Heart right ventricle (tissue), 16 donors: ENCODE measurements around the gene DYNC1H1. TPM values are rescaled to one million over a fixed set of nuclear protein-coding genes. Genes with fewer than 3 reads are reported as not detected.

Experiments used
- ATAC-seq, 8 donors: fragments of 200-7000 bp; cut with Tn5 transposase; one replicate each; pipeline ENCODE4 v1.9.1; 2020; ENCODE audit warnings: mild to moderate bottlenecking in 8 of 8, moderate library complexity in 8 of 8, moderate number of reproducible peaks in 1 of 8
- DNase-seq, 2 donors: peaks; one replicate each; pipeline ENCODE4 v3.0.0-alpha.2; 2020
- H3K27ac ChIP-seq, 10 donors: fragments of 200-600 bp; sonication (generic) in 2 of 10; one replicate each; pipeline versions ENCODE4 v1.5.0 to v1.8.0; 2020 to 2022; ENCODE audit warnings: mild to moderate bottlenecking in 3 of 10
- H3K27me3 ChIP-seq, 7 donors: fragments of 200-600 bp; one replicate each; pipeline ENCODE4 v1.8.0; 2021 to 2022; ENCODE audit warnings: mild to moderate bottlenecking in 2 of 7
- H3K36me3 ChIP-seq, 9 donors: fragments of 200-600 bp; sonication (generic) in 1 of 9; one replicate each; pipeline versions ENCODE4 v1.5.0 to v1.8.0; 2020 to 2022; ENCODE audit warnings: mild to moderate bottlenecking in 2 of 9
- H3K4me1 ChIP-seq, 9 donors: fragments of 200-600 bp; sonication (generic) in 1 of 9; one replicate each; pipeline versions ENCODE4 v1.5.0 to v1.8.0; 2020 to 2022; ENCODE audit warnings: mild to moderate bottlenecking in 4 of 9
- H3K4me3 ChIP-seq, 10 donors: fragments of 200-600 bp; sonication (generic) in 2 of 10; one replicate each; pipeline versions ENCODE4 v1.5.0 to v1.8.0; 2020 to 2022; ENCODE audit warnings: mild to moderate bottlenecking in 7 of 10, moderate library complexity in 2 of 10
- H3K9me3 ChIP-seq, 11 donors: fragments of 200-600 bp in 10 of 11; sonication (generic) in 2 of 11; one replicate each; pipeline versions ENCODE4 v1.5.0 to v1.8.0; 2013 to 2022; ENCODE audit warnings: mild to moderate bottlenecking in 2 of 11, control low read depth in 1 of 11, moderate library complexity in 1 of 11
- CTCF ChIP-seq, 9 donors: fragments of 200-600 bp; sonication (generic) in 2 of 9; IDR thresholded peaks; one replicate each; pipeline versions ENCODE4 v1.5.0 to v1.8.0; 2021 to 2022; ENCODE audit warnings: antibody characterized with exemption in 9 of 9, mild to moderate bottlenecking in 5 of 9, moderate library complexity in 1 of 9
- WGBS, 2 donors: extraction: QIAGEN DNeasy Blood & Tissue Kit; methylation state at CpG; one replicate each; pipeline ENCODE4 v1.1.7; 2013; ENCODE audit warnings: inconsistent platforms in 1 of 2; 5-methylcytosine and 5-hydroxymethylcytosine counted together
- intact Hi-C, 10 donors: fragments of 100-400 bp; cut with DNase I; formaldehyde crosslinking; loops; one replicate each; pipeline versions ENCODE4 v1.11.1 to v1.14.2; 2022
- polyA plus RNA-seq, 2 donors: library from polyadenylated mRNA; stranded (reverse); fragments of 200-250 nt; gene quantifications; one replicate each; pipeline ENCODE4 v1.2.3, GENCODE V29; 2013
- total RNA-seq, 10 donors: library from RNA; stranded (reverse); fragmentation: NEBNext Ultra II Directional in 3 of 10; extraction: Animal tissue kit (Norgen Biotek cat#: 25700) in 3 of 10; gene quantifications; one replicate each; pipeline versions ENCODE4 v1.2.1 to v1.2.4, GENCODE V29; 2021 to 2023
- donor health status: Arrhythmogenic right ventricular cardiomyopathy.
- donor health status: ischemic (EF 13 %, LVEDD 7.1; RV severe dilation, severe dysfunction).
- donor health status: healthy with polysubstance abuse.
- donor health status: DM: no; HTN: yes; CAD: no.
- donor health status: DM: no; HTN: no; CAD: no.
- donor health status: ischemic (EF 25% LVEDD 6.9; RV normal size, moderate dysfunction).
- donor health status: ischemic (EF 25% LVEDD 5.7; RV mildly dilated, moderate dysfunction).
- donor health status: healthy.
- donor health status: DM: yes; HTN: yes; CAD: no.
- donor health status: Ischemic cardiomyopathy.
- donor health status: ischemic (EF 35%, LVEDD 5.7; RV mildly dilated, moderate dysfunction).
- donor health status: nonischemic (EF 11% LVEDD 7.7; RV severe dilation, severe dysfunction).
- donor health status: DM: yes; HTN: yes; CAD: no.
- donor health status: PGD.
- donor health status: ischemic (EF 29% LVEDD 5.4; RV normal size, mild dysfunction).
- donor health status: nonischemic (EF 23%, LVEDD 6.1; RV moderate dilation, normal function).

Gene DYNC1H1
- total and polyA plus RNA-seq, 12 donors, result 173 to 777 (median 618) TPM

- ATAC-seq, result peak in 6 of 8 donors; percentile 21 to 39 (median 32)
- intact Hi-C loops, result loop anchor here in 1 of 10 donors (5.0 kb wide), 1 partner anchor 156 kb away; no protein-coding TSS in a partner anchor
- Histone ChIP-seq H3K4me1 (peaks cover 6 to 33% (median 26%) of the 10 kb centered on the region in 9 donors), H3K36me3 (peaks cover 0 to 38% (median 11%) of the 10 kb centered on the region in 9 donors), H3K27ac (peak overlapping the region in 9 of 10 donors; percentile 58 to 85 (median 76)), H3K4me3 (no peak overlapping the region), H3K27me3 (no peaks in the 10 kb centered on the region), H3K9me3 (no peaks in the 10 kb centered on the region)
- TF ChIP-seq CTCF (IDR thresholded peaks at IDR 0.05), result no peak
- no peak for DNase-seq
- WGBS, 2 donors, result 85 to 86% methylated on average over 24 of the region's 24 CpGs
Observed at GRCh38 chr14:101928415-101928841, 35.9 kb upstream of the DYNC1H1 start.

- WGBS, 2 donors, result 97 to 98% methylated on average over 10 of the region's 10 CpGs
- no peaks in the 10 kb centered on the region for H3K27me3 ChIP-seq
- no peak for TF ChIP-seq CTCF (IDR thresholded peaks at IDR 0.05)
- peaks cover 0 to 32% (median 10%) of the 10 kb centered on the region in 9 donors for H3K36me3 ChIP-seq
- DNase-seq, result no peak
- no peaks in the 10 kb centered on the region for H3K9me3 ChIP-seq
- peak overlapping the region in 4 of 10 donors; percentile 65 to 85 (median 78) for H3K27ac ChIP-seq
- no peak overlapping the region for H3K4me3 ChIP-seq
- peak in 1 of 8 donors; percentile 8 for ATAC-seq
- H3K4me1 ChIP-seq, result peaks cover 6 to 33% (median 26%) of the 10 kb centered on the region in 9 donors
- intact Hi-C loops, result loop anchor here in 1 of 10 donors (5.0 kb wide), 1 partner anchor 157 kb away; no protein-coding TSS in a partner anchor
Observed at GRCh38 chr14:101929096-101929495, 35.3 kb upstream of the DYNC1H1 start.

GRCh38 chr14:101929946-101930345, 34.4 kb upstream of the DYNC1H1 start:
- no peak for TF ChIP-seq CTCF (IDR thresholded peaks at IDR 0.05)
- no peak overlapping the region for H3K4me3 ChIP-seq
- H3K36me3 ChIP-seq, result peaks cover 0 to 23% (median 8%) of the 10 kb centered on the region in 9 donors
- ATAC-seq (no peak), DNase-seq (no peak)
- intact Hi-C loops, result loop anchor here in 1 of 10 donors (5.0 kb wide), 1 partner anchor 158 kb away; no protein-coding TSS in a partner anchor
- H3K27me3 ChIP-seq, result no peaks in the 10 kb centered on the region
- peak overlapping the region in 1 of 10 donors; percentile 65 for H3K27ac ChIP-seq
- H3K9me3 ChIP-seq, result no peaks in the 10 kb centered on the region
- H3K4me1 ChIP-seq, result peaks cover 6 to 33% (median 26%) of the 10 kb centered on the region in 9 donors
- 93 to 94% methylated on average over 9 of the region's 9 CpGs for WGBS, 2 donors

- peaks cover 0 to 3% (median 0%) of the 10 kb centered on the region in 7 donors for H3K27me3 ChIP-seq
- DNase-seq, result no peak
- H3K9me3 ChIP-seq, result no peaks in the 10 kb centered on the region
- no peak for ATAC-seq
- WGBS, 2 donors, result 60% methylated on average over 7 of the region's 7 CpGs
- H3K36me3 ChIP-seq, result peaks cover 0 to 9% (median 0%) of the 10 kb centered on the region in 9 donors
- intact Hi-C loops, result no loop called here
- peaks cover 4 to 19% (median 11%) of the 10 kb centered on the region in 9 donors for H3K4me1 ChIP-seq
- H3K27ac ChIP-seq, result no peak overlapping the region
- no peak for TF ChIP-seq CTCF (IDR thresholded peaks at IDR 0.05)
- no peak overlapping the region for H3K4me3 ChIP-seq
Observed at GRCh38 chr14:101932673-101933072, 31.7 kb upstream of the DYNC1H1 start.
